SK-N-SH treated with all-trans-retinoic acid at 6 μM for 48 hours (cell line): ENCODE results near the gene TMEM181.

Source experiments
- ARNTL ChIP-seq: fragments of 450-650 bp; formaldehyde crosslinking; IDR thresholded peaks from 2 replicates; pipeline ENCODE4 v1.5.0; 2020; ENCODE audit warnings: low read depth, mild to moderate bottlenecking, moderate library complexity, borderline replicate concordance
- BACH2 ChIP-seq: fragments of 250-450 bp; sonication (Bioruptor Pico); IDR thresholded peaks from 2 replicates; pipeline ENCODE4 v1.9.0; 2021; ENCODE audit warnings: mild to moderate bottlenecking, borderline replicate concordance
- ISL1 ChIP-seq: fragments of 250-450 bp; sonication (Bioruptor Pico); IDR thresholded peaks from 2 replicates; pipeline ENCODE4 v2.1.2; 2022; ENCODE audit warnings: mild to moderate bottlenecking, moderate library complexity
- SNAI2 ChIP-seq: fragments of 250-450 bp; sonication (Bioruptor Pico); IDR thresholded peaks from 2 replicates; pipeline ENCODE4 v1.5.0; 2020; ENCODE audit warnings: mild to moderate bottlenecking, moderate library complexity
- TOX ChIP-seq: fragments of 250-450 bp; sonication (Bioruptor Pico); IDR thresholded peaks from 2 replicates; pipeline ENCODE4 v1.8.0; 2021; ENCODE audit warnings: mild to moderate bottlenecking, moderate library complexity, borderline replicate concordance
- ZFP3 ChIP-seq: fragments of 250-450 bp; sonication (Bioruptor Pico); IDR thresholded peaks from 2 replicates; pipeline ENCODE4 v1.5.0; 2020; ENCODE audit warnings: mild to moderate bottlenecking, moderate library complexity
- ZFP30 ChIP-seq: fragments of 450-650 bp; formaldehyde crosslinking; IDR thresholded peaks from 2 replicates; pipeline ENCODE4 v1.5.0; 2022; ENCODE audit warnings: mild to moderate bottlenecking, moderate library complexity
- TF ChIP-seq, protein P1 (sequence below): fragments of 250-450 bp; sonication (Bioruptor Pico); IDR thresholded peaks from 2 replicates; pipeline ENCODE4 v1.8.0; 2020; ENCODE audit warnings: mild to moderate bottlenecking, moderate library complexity, borderline replicate concordance
- TF ChIP-seq, protein P2 (sequence below): fragments of 250-450 bp; sonication (Bioruptor Pico); IDR thresholded peaks from 2 replicates; pipeline ENCODE4 v1.8.0; 2021; ENCODE audit warnings: low read depth, mild to moderate bottlenecking, moderate library complexity, borderline replicate concordance
- TF ChIP-seq, protein P3 (sequence below): fragments of 250-450 bp; sonication (Bioruptor Pico); IDR thresholded peaks from 2 replicates; pipeline ENCODE4 v1.5.0; 2020; ENCODE audit warnings: mild to moderate bottlenecking, moderate library complexity

DNA sequence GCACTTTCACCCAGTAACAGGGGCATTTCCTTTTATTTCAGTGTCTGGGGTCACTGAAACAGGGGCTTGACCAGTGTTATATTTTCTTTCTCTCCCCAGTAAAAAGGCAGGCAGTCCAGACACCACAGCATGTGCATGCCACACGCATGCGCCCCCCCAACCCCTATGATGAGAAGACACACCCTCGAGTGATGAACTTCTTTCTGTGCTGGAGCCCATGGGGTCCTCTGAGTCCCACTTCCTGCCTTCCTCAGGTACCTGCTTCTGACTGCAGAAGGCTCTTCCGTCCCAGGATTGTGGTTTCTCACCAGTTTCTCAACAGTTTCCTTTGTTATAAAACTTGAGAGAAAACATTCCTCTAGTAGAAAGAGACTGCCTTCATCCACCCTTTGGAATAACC, 45.7 kb upstream of the TMEM181 start:
- TF ChIP-seq, protein P1, sequence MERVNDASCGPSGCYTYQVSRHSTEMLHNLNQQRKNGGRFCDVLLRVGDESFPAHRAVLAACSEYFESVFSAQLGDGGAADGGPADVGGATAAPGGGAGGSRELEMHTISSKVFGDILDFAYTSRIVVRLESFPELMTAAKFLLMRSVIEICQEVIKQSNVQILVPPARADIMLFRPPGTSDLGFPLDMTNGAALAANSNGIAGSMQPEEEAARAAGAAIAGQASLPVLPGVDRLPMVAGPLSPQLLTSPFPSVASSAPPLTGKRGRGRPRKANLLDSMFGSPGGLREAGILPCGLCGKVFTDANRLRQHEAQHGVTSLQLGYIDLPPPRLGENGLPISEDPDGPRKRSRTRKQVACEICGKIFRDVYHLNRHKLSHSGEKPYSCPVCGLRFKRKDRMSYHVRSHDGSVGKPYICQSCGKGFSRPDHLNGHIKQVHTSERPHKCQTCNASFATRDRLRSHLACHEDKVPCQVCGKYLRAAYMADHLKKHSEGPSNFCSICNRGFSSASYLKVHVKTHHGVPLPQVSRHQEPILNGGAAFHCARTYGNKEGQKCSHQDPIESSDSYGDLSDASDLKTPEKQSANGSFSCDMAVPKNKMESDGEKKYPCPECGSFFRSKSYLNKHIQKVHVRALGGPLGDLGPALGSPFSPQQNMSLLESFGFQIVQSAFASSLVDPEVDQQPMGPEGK (CRISPR knock-in tag) = no peak
- TF ChIP-seq ZFP30 (CRISPR knock-in tag) (no peak), SNAI2 (CRISPR knock-in tag) (no peak), ARNTL (CRISPR knock-in tag) (no peak), BACH2 (CRISPR knock-in tag) (no peak), ISL1 (CRISPR knock-in tag) (no peak), ZFP3 (CRISPR knock-in tag) (no peak), TOX (CRISPR knock-in tag) (no peak)
- TF ChIP-seq, protein P2, sequence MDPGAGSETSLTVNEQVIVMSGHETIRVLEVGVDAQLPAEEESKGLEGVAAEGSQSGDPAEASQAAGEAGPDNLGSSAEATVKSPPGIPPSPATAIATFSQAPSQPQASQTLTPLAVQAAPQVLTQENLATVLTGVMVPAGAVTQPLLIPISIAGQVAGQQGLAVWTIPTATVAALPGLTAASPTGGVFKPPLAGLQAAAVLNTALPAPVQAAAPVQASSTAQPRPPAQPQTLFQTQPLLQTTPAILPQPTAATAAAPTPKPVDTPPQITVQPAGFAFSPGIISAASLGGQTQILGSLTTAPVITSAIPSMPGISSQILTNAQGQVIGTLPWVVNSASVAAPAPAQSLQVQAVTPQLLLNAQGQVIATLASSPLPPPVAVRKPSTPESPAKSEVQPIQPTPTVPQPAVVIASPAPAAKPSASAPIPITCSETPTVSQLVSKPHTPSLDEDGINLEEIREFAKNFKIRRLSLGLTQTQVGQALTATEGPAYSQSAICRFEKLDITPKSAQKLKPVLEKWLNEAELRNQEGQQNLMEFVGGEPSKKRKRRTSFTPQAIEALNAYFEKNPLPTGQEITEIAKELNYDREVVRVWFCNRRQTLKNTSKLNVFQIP = no peak
- TF ChIP-seq, protein P3, sequence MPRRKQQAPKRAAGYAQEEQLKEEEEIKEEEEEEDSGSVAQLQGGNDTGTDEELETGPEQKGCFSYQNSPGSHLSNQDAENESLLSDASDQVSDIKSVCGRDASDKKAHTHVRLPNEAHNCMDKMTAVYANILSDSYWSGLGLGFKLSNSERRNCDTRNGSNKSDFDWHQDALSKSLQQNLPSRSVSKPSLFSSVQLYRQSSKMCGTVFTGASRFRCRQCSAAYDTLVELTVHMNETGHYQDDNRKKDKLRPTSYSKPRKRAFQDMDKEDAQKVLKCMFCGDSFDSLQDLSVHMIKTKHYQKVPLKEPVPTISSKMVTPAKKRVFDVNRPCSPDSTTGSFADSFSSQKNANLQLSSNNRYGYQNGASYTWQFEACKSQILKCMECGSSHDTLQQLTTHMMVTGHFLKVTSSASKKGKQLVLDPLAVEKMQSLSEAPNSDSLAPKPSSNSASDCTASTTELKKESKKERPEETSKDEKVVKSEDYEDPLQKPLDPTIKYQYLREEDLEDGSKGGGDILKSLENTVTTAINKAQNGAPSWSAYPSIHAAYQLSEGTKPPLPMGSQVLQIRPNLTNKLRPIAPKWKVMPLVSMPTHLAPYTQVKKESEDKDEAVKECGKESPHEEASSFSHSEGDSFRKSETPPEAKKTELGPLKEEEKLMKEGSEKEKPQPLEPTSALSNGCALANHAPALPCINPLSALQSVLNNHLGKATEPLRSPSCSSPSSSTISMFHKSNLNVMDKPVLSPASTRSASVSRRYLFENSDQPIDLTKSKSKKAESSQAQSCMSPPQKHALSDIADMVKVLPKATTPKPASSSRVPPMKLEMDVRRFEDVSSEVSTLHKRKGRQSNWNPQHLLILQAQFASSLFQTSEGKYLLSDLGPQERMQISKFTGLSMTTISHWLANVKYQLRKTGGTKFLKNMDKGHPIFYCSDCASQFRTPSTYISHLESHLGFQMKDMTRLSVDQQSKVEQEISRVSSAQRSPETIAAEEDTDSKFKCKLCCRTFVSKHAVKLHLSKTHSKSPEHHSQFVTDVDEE (CRISPR knock-in tag) = no peak
